T-cell (primary cell): ENCODE measurements around the gene HIPK2. TPM values are rescaled to one million over a fixed set of nuclear protein-coding genes. Genes with fewer than 3 reads are reported as not detected.

ENCODE experiments used
- ATAC-seq, 4 experiments: fragments of 200-7000 bp in 3 of 4; fragments of 150-1000 bp in 1 of 4; cut with Tn5 transposase; replicated peaks in 1 of 4; 1 replicate in 3 of 4; 2 replicates in 1 of 4; pipeline ENCODE4 v1.10.0; 2021; ENCODE audit warnings: moderate library complexity in 3 of 4, mild to moderate bottlenecking in 2 of 4, moderate number of reproducible peaks in 1 of 4
- CTCF ChIA-PET, 2 donors: fragments of 300-600 bp; sonication (Branson Sonifier 250); formaldehyde crosslinking; loops; one replicate each; lab custom pipeline; 2022; ENCODE audit warnings: antibody characterized with exemption in 2 of 2; lab: Charles Lee
- POLR2A ChIA-PET, 2 donors: fragments of 300-600 bp; sonication (Branson Sonifier 250); formaldehyde crosslinking; loops; one replicate each; lab custom pipeline; 2022; ENCODE audit warnings: antibody characterized with exemption in 2 of 2; lab: Charles Lee
- DNase-seq, 35 experiments: peaks; one replicate each; pipeline versions ENCODE4 v3.0.0 to v3.0.0-alpha.2; 2013 to 2023
- H3K27ac ChIP-seq: one replicate; pipeline ENCODE4 v1.5.1; 2013; ENCODE audit warnings: low read length
- H3K27me3 ChIP-seq, 2 experiments: replicated peaks in 1 of 2; 1 replicate in 1 of 2; 2 replicates in 1 of 2; pipeline versions ENCODE4 v1.6.1 to v1.7.0; 2013; ENCODE audit warnings: low read length in 1 of 2, mixed read lengths in 1 of 2; ENCODE audit not compliant: control insufficient read depth in 2 of 2, insufficient read depth in 2 of 2; ENCODE audit errors: extremely low read depth in 1 of 2
- H3K36me3 ChIP-seq, 2 donors: 1 replicate in 1 of 2; 2 replicates in 1 of 2; pipeline versions ENCODE4 v1.6.1 to v1.7.0; 2013; ENCODE audit warnings: low read length in 1 of 2; ENCODE audit not compliant: control insufficient read depth in 2 of 2, insufficient read depth in 1 of 2; ENCODE audit errors: extremely low read depth in 1 of 2
- H3K4me1 ChIP-seq, 2 experiments: 1 replicate in 1 of 2; 2 replicates in 1 of 2; pipeline versions ENCODE4 v1.6.1 to v1.7.0; 2013; ENCODE audit warnings: low read length in 2 of 2, mixed read lengths in 1 of 2; ENCODE audit not compliant: insufficient read depth in 2 of 2, control insufficient read depth in 1 of 2; ENCODE audit errors: extremely low read depth in 1 of 2
- H3K4me3 ChIP-seq, 2 donors: 1 replicate in 1 of 2; 2 replicates in 1 of 2; pipeline versions ENCODE4 v1.5.1 to v1.7.0; 2013; ENCODE audit warnings: mild to moderate bottlenecking in 2 of 2, low read length in 1 of 2, moderate library complexity in 1 of 2; ENCODE audit not compliant: control insufficient read depth in 1 of 2; ENCODE audit errors: extremely low read depth in 1 of 2
- H3K9me3 ChIP-seq: 2 replicates; pipeline ENCODE4 v1.7.0; 2013
- H3K27ac Mint-ChIP-seq, 2 donors: one replicate each; pipeline ENCODE4 v1.8.0; 2020 to 2021; ENCODE audit warnings: mild to moderate bottlenecking in 2 of 2, mixed read lengths in 2 of 2
- H3K27me3 Mint-ChIP-seq, 2 donors: one replicate each; pipeline ENCODE4 v1.8.0; 2021 to 2022; ENCODE audit warnings: mixed read lengths in 2 of 2
- H3K36me3 Mint-ChIP-seq: one replicate; pipeline ENCODE4 v1.8.0; 2021; ENCODE audit warnings: mixed read lengths
- H3K4me1 Mint-ChIP-seq, 3 donors: one replicate each; pipeline ENCODE4 v1.8.0; 2020 to 2022; ENCODE audit warnings: mixed read lengths in 3 of 3, mild to moderate bottlenecking in 1 of 3
- H3K4me3 Mint-ChIP-seq, 3 donors: one replicate each; pipeline ENCODE4 v1.8.0; 2020 to 2022; ENCODE audit warnings: mild to moderate bottlenecking in 3 of 3, mixed read lengths in 3 of 3, moderate library complexity in 3 of 3
- H3K9me3 Mint-ChIP-seq, 3 donors: one replicate each; pipeline ENCODE4 v1.8.0; 2020 to 2022; ENCODE audit warnings: mixed read lengths in 3 of 3
- WGBS: methylation state at CpG from one replicate; pipeline ENCODE4 v1.1.5; 2013; ENCODE audit warnings: missing lambda C conversion rate; ENCODE audit not compliant: insufficient coverage; 5-methylcytosine and 5-hydroxymethylcytosine counted together
- total RNA-seq, 35 experiments: library from RNA in 6 of 35; stranded (reverse) in 6 of 35; fragments of 120-200 nt in 1 of 35; gene quantifications; one replicate each; pipeline versions ENCODE4 v1.2.1 to v1.2.4 and lab custom pipeline; 2013 to 2026

Gene HIPK2
- total RNA-seq, 5 donors from 2014 or later (not counting 1 experiment from before 2014, with no cell fraction given), result 32.7 to 34.5 (median 33.5) TPM

DNA sequence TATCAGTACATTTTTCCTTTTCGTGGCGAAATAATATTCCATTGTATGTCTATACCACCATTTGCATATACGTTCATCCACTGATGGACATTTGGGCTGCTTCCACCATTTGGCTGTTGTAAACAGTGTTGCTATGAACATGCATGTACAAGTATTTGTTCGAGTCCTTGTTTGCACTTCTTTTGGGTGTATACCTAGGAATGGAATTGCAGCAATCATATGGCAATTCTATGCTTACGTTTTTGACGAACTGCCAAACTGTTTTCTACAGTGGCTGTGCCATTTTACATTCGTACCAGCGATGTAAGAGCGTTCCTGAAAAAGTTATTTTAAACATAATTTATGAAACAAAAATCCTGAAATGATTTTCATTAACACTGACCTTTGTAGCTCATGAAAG lies 79.5 kb downstream of the HIPK2 start:
- Mint-ChIP-seq H3K27me3 (no peaks in the 10 kb centered on the region), H3K4me1 (peaks cover 33 to 46% (median 38%) of the 10 kb centered on the region in 3 donors), H3K9me3 (no peaks in the 10 kb centered on the region), H3K36me3 (peaks cover 45% of the 10 kb centered on the region), H3K4me3 (no peak overlapping the region), H3K27ac (no peak overlapping the region)
- no peaks in the 10 kb centered on the region for H3K27me3 ChIP-seq
- WGBS, result 100% methylated on average over 2 of the region's 9 CpGs
- peaks cover 6 to 8% of the 10 kb centered on the region in 2 experiments for H3K4me1 ChIP-seq
- no peak overlapping the region for H3K27ac ChIP-seq
- POLR2A ChIA-PET, result no interaction called here
- no peak for DNase-seq
- H3K9me3 ChIP-seq, result no peaks in the 10 kb centered on the region
- CTCF ChIA-PET, result no interaction called here
- no peak overlapping the region for H3K4me3 ChIP-seq
- H3K36me3 ChIP-seq, result peaks cover 0 to 4% of the 10 kb centered on the region in 2 donors
- no peak for ATAC-seq

DNA sequence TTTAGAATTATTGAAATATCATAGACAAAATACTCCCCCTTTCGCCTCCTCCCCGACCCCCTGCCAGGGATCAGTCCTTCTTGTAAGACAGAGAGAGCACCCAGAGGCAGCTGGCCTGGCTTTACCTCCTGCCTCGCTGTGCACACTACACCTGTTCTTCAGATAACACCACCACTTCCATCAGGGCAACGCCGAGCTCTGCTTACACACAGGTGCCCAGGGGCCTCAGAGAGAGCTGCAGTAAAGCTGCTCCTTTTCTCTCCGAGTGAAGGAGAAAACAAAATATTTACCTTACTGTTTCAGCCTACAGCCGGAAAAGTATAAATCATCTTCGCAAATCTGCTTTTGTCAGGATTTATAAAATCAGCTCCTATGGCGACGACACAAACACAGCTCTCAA lies 80.7 kb downstream of the HIPK2 start:
- Mint-ChIP-seq H3K4me1 (peaks cover 33 to 46% (median 38%) of the 10 kb centered on the region in 3 donors), H3K9me3 (no peaks in the 10 kb centered on the region), H3K27ac (peak overlapping the region; percentile 35 to 55), H3K4me3 (peak overlapping the region in 1 of 3 donors; percentile 17), H3K36me3 (peaks cover 45% of the 10 kb centered on the region), H3K27me3 (no peaks in the 10 kb centered on the region)
- CTCF ChIA-PET, result interaction anchor here in 1 of 2 donors (0.6 kb wide), 1 partner anchor 50 kb away, joined by 3 read pairs; no protein-coding TSS in a partner anchor
- peak in 1 of 4 experiments; percentile 40 for ATAC-seq
- Histone ChIP-seq H3K36me3 (peaks cover 0 to 4% of the 10 kb centered on the region in 2 donors), H3K27me3 (no peaks in the 10 kb centered on the region), H3K4me1 (peaks cover 6 to 8% of the 10 kb centered on the region in 2 experiments), H3K4me3 (no peak overlapping the region), H3K27ac (no peak overlapping the region), H3K9me3 (no peaks in the 10 kb centered on the region)
- 78% methylated on average over 9 of the region's 10 CpGs for WGBS
- POLR2A ChIA-PET, result interaction anchor here in 1 of 2 donors (0.6 kb wide), 1 partner anchor 19 kb away, joined by 3 read pairs; no protein-coding TSS in a partner anchor
- no peak for DNase-seq

DNA sequence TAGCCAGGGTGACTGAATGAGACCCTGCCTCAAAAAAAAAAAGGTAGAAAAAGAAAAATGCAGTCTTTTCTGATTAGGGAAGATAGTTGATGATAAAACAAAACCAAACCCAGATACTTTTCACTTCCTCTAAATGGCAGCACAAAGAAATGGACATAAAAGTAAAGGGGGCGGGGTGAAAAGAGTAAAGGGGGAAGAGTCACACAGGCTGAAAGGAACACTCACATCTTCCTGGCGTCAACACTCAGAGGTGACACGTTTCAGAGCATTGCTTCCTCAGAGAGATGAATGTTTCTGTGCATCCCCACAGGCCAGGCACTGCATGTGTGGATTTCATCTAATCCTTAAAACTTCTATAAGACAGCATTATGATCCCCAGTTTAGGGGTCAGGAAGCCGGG lies 81.2 kb downstream of the HIPK2 start:
- Histone ChIP-seq H3K4me1 (peaks cover 6 to 8% of the 10 kb centered on the region in 2 experiments), H3K9me3 (no peaks in the 10 kb centered on the region), H3K27me3 (no peaks in the 10 kb centered on the region), H3K27ac (no peak overlapping the region), H3K4me3 (no peak overlapping the region), H3K36me3 (peaks cover 0 to 4% of the 10 kb centered on the region in 2 donors)
- peak in 4 of 35 experiments; percentile 17 to 24 (median 22) for DNase-seq
- ChIA-PET POLR2A (no interaction called here), CTCF (no interaction called here)
- H3K4me1 Mint-ChIP-seq, result peaks cover 33 to 44% (median 38%) of the 10 kb centered on the region in 3 donors
- H3K9me3 Mint-ChIP-seq, result no peaks in the 10 kb centered on the region
- H3K27me3 Mint-ChIP-seq, result no peaks in the 10 kb centered on the region
- H3K4me3 Mint-ChIP-seq, result peak overlapping the region in 1 of 3 donors; percentile 17
- WGBS, result no CpG with 5 or more reads among the region's 4 CpGs
- H3K36me3 Mint-ChIP-seq, result peaks cover 42% of the 10 kb centered on the region
- peak overlapping the region in 1 of 2 donors; percentile 19 for H3K27ac Mint-ChIP-seq
- ATAC-seq, result peak in 3 of 4 experiments; percentile 33 to 94 (median 50)

DNA sequence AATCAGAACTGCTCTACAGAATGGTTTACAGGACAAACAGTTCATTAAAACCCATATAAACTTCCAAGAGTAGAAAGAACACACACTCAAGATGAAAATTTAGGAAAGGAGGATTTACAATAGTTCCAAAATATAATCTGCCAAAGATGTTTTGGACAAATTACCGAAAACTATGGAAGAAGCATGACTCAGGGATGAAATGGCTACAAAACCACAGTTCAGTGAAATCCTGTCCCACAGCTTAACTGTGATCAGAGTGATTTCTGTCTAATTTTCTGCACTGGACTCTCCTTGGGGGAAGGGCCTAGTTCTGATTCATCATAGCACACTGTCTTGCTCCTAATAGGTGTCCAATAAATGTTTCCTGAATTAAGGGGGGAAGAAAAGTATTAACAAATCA lies 82.2 kb downstream of the HIPK2 start:
- H3K4me3 Mint-ChIP-seq, result no peak overlapping the region
- H3K4me3 ChIP-seq, result no peak overlapping the region
- no CpG with 5 or more reads among the region's 1 CpG for WGBS
- peaks cover 6 to 8% of the 10 kb centered on the region in 2 experiments for H3K4me1 ChIP-seq
- no peaks in the 10 kb centered on the region for H3K9me3 Mint-ChIP-seq
- peaks cover 2 to 9% of the 10 kb centered on the region in 2 donors for H3K36me3 ChIP-seq
- ATAC-seq (no peak), DNase-seq (no peak)
- peaks cover 29 to 42% (median 38%) of the 10 kb centered on the region in 3 donors for H3K4me1 Mint-ChIP-seq
- H3K27ac ChIP-seq, result no peak overlapping the region
- no peak overlapping the region for H3K27ac Mint-ChIP-seq
- H3K9me3 ChIP-seq, result no peaks in the 10 kb centered on the region
- peaks cover 44% of the 10 kb centered on the region for H3K36me3 Mint-ChIP-seq
- no peaks in the 10 kb centered on the region for H3K27me3 Mint-ChIP-seq
- ChIA-PET POLR2A (no interaction called here), CTCF (no interaction called here)
- no peaks in the 10 kb centered on the region for H3K27me3 ChIP-seq

DNA sequence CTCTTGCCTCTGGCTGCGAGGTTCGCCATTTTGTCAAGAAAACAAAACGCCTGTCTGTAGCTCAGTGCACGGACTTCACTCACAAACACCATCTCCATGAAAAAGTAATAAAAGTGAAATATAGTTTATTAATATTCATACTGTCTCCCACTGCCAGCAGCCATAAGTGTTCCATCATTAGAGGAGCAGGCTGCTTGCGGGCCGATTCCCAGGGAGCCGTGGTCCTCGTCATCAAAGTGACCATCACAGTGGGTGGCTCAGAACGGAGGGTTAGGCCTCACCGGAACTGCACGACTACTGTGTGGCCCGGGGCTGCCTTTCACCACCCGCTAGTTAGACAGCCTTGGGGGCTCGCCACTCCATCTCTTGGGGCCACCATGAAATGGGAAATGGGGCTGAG lies 82.7 kb downstream of the HIPK2 start:
- H3K27me3 ChIP-seq, result no peaks in the 10 kb centered on the region
- no peaks in the 10 kb centered on the region for H3K27me3 Mint-ChIP-seq
- H3K9me3 ChIP-seq, result no peaks in the 10 kb centered on the region
- peaks cover 46% of the 10 kb centered on the region for H3K36me3 Mint-ChIP-seq
- WGBS, result 91% methylated on average over 10 of the region's 14 CpGs
- no peaks in the 10 kb centered on the region for H3K9me3 Mint-ChIP-seq
- peaks cover 6 to 12% of the 10 kb centered on the region in 2 donors for H3K36me3 ChIP-seq
- no peak for DNase-seq
- ChIA-PET POLR2A (no interaction called here), CTCF (no interaction called here)
- no peak overlapping the region for H3K4me3 Mint-ChIP-seq
- no peak overlapping the region for H3K4me3 ChIP-seq
- H3K4me1 ChIP-seq, result peaks cover 6 to 8% of the 10 kb centered on the region in 2 experiments
- H3K27ac Mint-ChIP-seq, result no peak overlapping the region
- H3K27ac ChIP-seq, result no peak overlapping the region
- no peak for ATAC-seq
- peaks cover 26 to 38% (median 36%) of the 10 kb centered on the region in 3 donors for H3K4me1 Mint-ChIP-seq

DNA sequence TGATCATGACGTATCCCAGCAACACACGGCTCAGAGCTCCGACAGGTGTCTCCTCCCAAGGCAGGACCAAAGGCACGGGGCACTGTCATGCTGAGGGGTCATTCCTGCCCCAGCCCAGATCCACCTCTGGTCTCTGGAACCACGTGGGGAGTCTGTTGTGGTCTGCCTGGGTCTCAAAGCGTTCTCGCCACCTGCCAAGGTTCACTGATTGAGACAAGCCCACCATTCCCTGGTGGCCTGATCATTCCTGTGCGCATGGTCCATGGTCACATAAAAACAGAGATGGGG lies 83.5 kb downstream of the HIPK2 start:
- DNase-seq, result no peak
- POLR2A ChIA-PET, result no interaction called here
- WGBS, result 93% methylated on average over 8 of the region's 8 CpGs
- CTCF ChIA-PET, result no interaction called here
- peaks cover 9 to 16% of the 10 kb centered on the region in 2 donors for H3K36me3 ChIP-seq
- H3K27me3 ChIP-seq, result no peaks in the 10 kb centered on the region
- H3K4me3 Mint-ChIP-seq, result no peak overlapping the region
- H3K36me3 Mint-ChIP-seq, result peaks cover 50% of the 10 kb centered on the region
- peaks cover 26 to 38% (median 34%) of the 10 kb centered on the region in 3 donors for H3K4me1 Mint-ChIP-seq
- H3K27me3 Mint-ChIP-seq, result no peaks in the 10 kb centered on the region
- H3K4me1 ChIP-seq, result peaks cover 6 to 8% of the 10 kb centered on the region in 2 experiments
- no peak for ATAC-seq
- no peaks in the 10 kb centered on the region for H3K9me3 Mint-ChIP-seq
- no peak overlapping the region for H3K4me3 ChIP-seq
- H3K27ac ChIP-seq, result no peak overlapping the region
- H3K27ac Mint-ChIP-seq, result no peak overlapping the region
- H3K9me3 ChIP-seq, result no peaks in the 10 kb centered on the region
